B cell (primary cell): ENCODE measurements around the gene TWIST2. TPM values are rescaled to one million over a fixed set of nuclear protein-coding genes. Genes with fewer than 3 reads are reported as not detected.

ENCODE experiments used
- ATAC-seq: fragments of 200-7000 bp; cut with Tn5 transposase; one replicate; pipeline ENCODE4 v1.10.0; 2021; ENCODE audit warnings: low read depth, mild to moderate bottlenecking, moderate number of reproducible peaks, moderate library complexity
- CTCF ChIA-PET: fragments of 350-600 bp; sonication (Branson Sonifier 250); formaldehyde crosslinking; loops from one replicate; lab custom pipeline; 2021; ENCODE audit warnings: antibody characterized with exemption, inconsistent platforms; lab: Charles Lee
- POLR2A ChIA-PET: fragments of 350-600 bp; sonication (Branson Sonifier 250); formaldehyde crosslinking; loops from one replicate; lab custom pipeline; 2021; ENCODE audit warnings: antibody characterized with exemption; lab: Charles Lee
- DNase-seq: peaks from one replicate; pipeline ENCODE4 v3.0.0; 2013
- H2AFZ ChIP-seq: 2 replicates; pipeline ENCODE4 v1.6.1; 2012; ENCODE audit warnings: mild to moderate bottlenecking, low read depth, low read length; ENCODE audit not compliant: insufficient read depth, poor library complexity, severe bottlenecking
- H3K27ac ChIP-seq, 2 donors: 1 replicate in 1 of 2; 2 replicates in 1 of 2; pipeline ENCODE4 v1.5.1; 2012 to 2013; ENCODE audit warnings: low read length in 2 of 2, mild to moderate bottlenecking in 2 of 2, moderate library complexity in 1 of 2
- H3K27me3 ChIP-seq, 4 experiments: fragments of 200-600 bp in 1 of 4; sonication (generic) in 1 of 4; replicated peaks in 1 of 4; 1 replicate in 2 of 4; 2 replicates in 2 of 4; pipeline versions ENCODE4 v1.6.1 to v1.7.0; 2013 to 2016; ENCODE audit warnings: low read length in 3 of 4, mild to moderate bottlenecking in 2 of 4, mixed read lengths in 1 of 4, moderate library complexity in 1 of 4; ENCODE audit not compliant: insufficient read depth in 4 of 4, control insufficient read depth in 3 of 4; ENCODE audit errors: control extremely low read depth in 1 of 4
- H3K36me3 ChIP-seq, 2 experiments: replicated peaks in 1 of 2; 1 replicate in 1 of 2; 2 replicates in 1 of 2; pipeline versions ENCODE4 v1.6.1 to v1.7.1; 2013; ENCODE audit warnings: low read length in 1 of 2; ENCODE audit not compliant: insufficient read depth in 2 of 2, control insufficient read depth in 1 of 2; ENCODE audit errors: control extremely low read depth in 1 of 2, extremely low read depth in 1 of 2
- H3K4me1 ChIP-seq, 2 donors: fragments of 200-600 bp in 1 of 2; sonication (generic) in 1 of 2; 1 replicate in 1 of 2; 2 replicates in 1 of 2; pipeline versions ENCODE4 v1.5.1 to v1.6.1; 2013 to 2017; ENCODE audit warnings: low read length in 2 of 2; ENCODE audit not compliant: control insufficient read depth in 2 of 2, insufficient read depth in 2 of 2
- H3K4me2 ChIP-seq: replicated peaks from 2 replicates; pipeline ENCODE3; 2012; ENCODE audit warnings: mild to moderate bottlenecking, low read depth, low read length; ENCODE audit not compliant: poor library complexity, severe bottlenecking
- H3K4me3 ChIP-seq, 5 experiments: fragments of 200-600 bp in 1 of 5; sonication (generic) in 1 of 5; 1 replicate in 3 of 5; 2 replicates in 2 of 5; pipeline versions ENCODE4 v1.5.1 to v1.7.0; 2011 to 2016; ENCODE audit warnings: low read length in 4 of 5, mild to moderate bottlenecking in 4 of 5, low read depth in 2 of 5, control low read depth in 1 of 5, moderate library complexity in 1 of 5; ENCODE audit not compliant: insufficient read depth in 1 of 5; ENCODE audit errors: control extremely low read depth in 1 of 5, extremely low read depth in 1 of 5
- H3K79me2 ChIP-seq: fragments of 200-600 bp; sonication (generic); one replicate; pipeline ENCODE4 v1.6.0; 2016; ENCODE audit warnings: low read length; ENCODE audit not compliant: control insufficient read depth, insufficient read depth
- H3K9ac ChIP-seq: fragments of 200-600 bp; sonication (generic); 2 replicates; pipeline ENCODE4 v1.6.1; 2017; ENCODE audit warnings: mild to moderate bottlenecking, low read length, moderate library complexity
- H3K9me3 ChIP-seq, 3 donors: one replicate each; pipeline versions ENCODE4 v1.6.1 to v1.7.1; 2013; ENCODE audit warnings: low read length in 2 of 3; ENCODE audit not compliant: control insufficient read depth in 2 of 3, insufficient read depth in 1 of 3; ENCODE audit errors: control extremely low read depth in 1 of 3
- H4K20me1 ChIP-seq: 2 replicates; pipeline ENCODE4 v1.6.0; 2012; ENCODE audit warnings: mild to moderate bottlenecking, low read length; ENCODE audit not compliant: insufficient read depth, control insufficient read depth, poor library complexity, severe bottlenecking
- H3K27ac Mint-ChIP-seq: one replicate; pipeline ENCODE4 v1.8.0; 2021; ENCODE audit warnings: mixed read lengths
- H3K27me3 Mint-ChIP-seq: one replicate; pipeline ENCODE4 v1.8.0; 2021; ENCODE audit warnings: mixed read lengths
- H3K4me1 Mint-ChIP-seq: one replicate; pipeline ENCODE4 v1.8.0; 2021; ENCODE audit warnings: mixed read lengths
- H3K4me3 Mint-ChIP-seq: one replicate; pipeline ENCODE4 v1.8.0; 2021; ENCODE audit warnings: mixed read lengths
- H3K9me3 Mint-ChIP-seq: one replicate; pipeline ENCODE4 v1.8.0; 2022; ENCODE audit warnings: mixed read lengths; ENCODE audit not compliant: insufficient read depth
- EZH2 ChIP-seq: IDR thresholded peaks from 2 replicates; pipeline ENCODE4 v1.6.1; 2012; ENCODE audit warnings: borderline replicate concordance, low read depth, mild to moderate bottlenecking, moderate library complexity, low read length; ENCODE audit not compliant: insufficient read depth, poor library complexity, severe bottlenecking
- WGBS: methylation state at CpG from one replicate; pipeline ENCODE4 v1.1.5; 2013; ENCODE audit warnings: missing lambda C conversion rate; ENCODE audit not compliant: insufficient coverage; 5-methylcytosine and 5-hydroxymethylcytosine counted together
- intact Hi-C: fragments of 100-400 bp; cut with micrococcal nuclease; formaldehyde crosslinking; loops from one replicate; pipeline ENCODE4 v1.10.0; 2022
- polyA plus RNA-seq: library from polyadenylated mRNA; depleted of rRNA; stranded (reverse); fragments of >200 nt; gene quantifications from 2 replicates; pipeline ENCODE4 v1.2.3, GENCODE V29; 2012
- total RNA-seq, 2 donors: library from RNA; stranded (reverse); fragments of 120-200 nt in 1 of 2; gene quantifications; 1 replicate in 1 of 2; 2 replicates in 1 of 2; pipeline versions ENCODE4 v1.2.3 to v1.2.4, GENCODE V29; 2013 to 2022
- TF ChIP-seq, protein P1 (sequence below): fragments of 200-600 bp; IDR thresholded peaks from one replicate; pipeline ENCODE4 v1.8.0; 2022; ENCODE audit warnings: antibody characterized with exemption, mild to moderate bottlenecking

The TWIST2 gene
- total and polyA plus RNA-seq, 2 donors (not counting 1 experiment from before 2014, with no cell fraction given): 0.07 TPM; not detected in 1

DNA sequence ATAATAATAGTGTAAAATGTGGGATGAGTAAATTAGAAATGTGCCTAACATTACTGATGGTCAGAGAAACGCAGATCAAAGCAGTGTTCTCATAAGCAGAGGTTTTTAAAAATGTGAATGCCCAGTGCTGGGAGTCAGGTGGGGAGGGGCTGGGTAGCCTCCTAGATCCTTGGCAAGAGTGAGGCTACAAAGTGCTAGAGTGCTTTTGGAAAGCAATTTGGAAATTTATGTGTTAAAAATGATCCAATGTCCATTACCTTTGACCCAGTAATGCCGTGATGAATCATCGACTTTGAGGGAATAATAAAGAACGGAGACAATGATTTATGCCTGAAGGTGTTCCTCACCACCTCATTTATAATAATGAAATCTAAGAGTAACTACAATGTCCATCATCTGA, 44.9 kb upstream of the TWIST2 start:
- Histone ChIP-seq H3K4me2 (no peak overlapping the region), H3K9ac (no peak overlapping the region), H3K36me3 (no peaks in the 10 kb centered on the region), H3K9me3 (no peaks in the 10 kb centered on the region), H3K4me1 (no peaks in the 10 kb centered on the region), H2AFZ (no peak overlapping the region), H4K20me1 (no peaks in the 10 kb centered on the region), H3K27ac (no peak overlapping the region), H3K79me2 (no peaks in the 10 kb centered on the region), H3K4me3 (no peak overlapping the region), H3K27me3 (peaks cover 0 to 3% (median 0%) of the 10 kb centered on the region in 4 experiments)
- CTCF ChIA-PET: no interaction called here
- TF ChIP-seq EZH2: no peak
- TF ChIP-seq, protein P1, sequence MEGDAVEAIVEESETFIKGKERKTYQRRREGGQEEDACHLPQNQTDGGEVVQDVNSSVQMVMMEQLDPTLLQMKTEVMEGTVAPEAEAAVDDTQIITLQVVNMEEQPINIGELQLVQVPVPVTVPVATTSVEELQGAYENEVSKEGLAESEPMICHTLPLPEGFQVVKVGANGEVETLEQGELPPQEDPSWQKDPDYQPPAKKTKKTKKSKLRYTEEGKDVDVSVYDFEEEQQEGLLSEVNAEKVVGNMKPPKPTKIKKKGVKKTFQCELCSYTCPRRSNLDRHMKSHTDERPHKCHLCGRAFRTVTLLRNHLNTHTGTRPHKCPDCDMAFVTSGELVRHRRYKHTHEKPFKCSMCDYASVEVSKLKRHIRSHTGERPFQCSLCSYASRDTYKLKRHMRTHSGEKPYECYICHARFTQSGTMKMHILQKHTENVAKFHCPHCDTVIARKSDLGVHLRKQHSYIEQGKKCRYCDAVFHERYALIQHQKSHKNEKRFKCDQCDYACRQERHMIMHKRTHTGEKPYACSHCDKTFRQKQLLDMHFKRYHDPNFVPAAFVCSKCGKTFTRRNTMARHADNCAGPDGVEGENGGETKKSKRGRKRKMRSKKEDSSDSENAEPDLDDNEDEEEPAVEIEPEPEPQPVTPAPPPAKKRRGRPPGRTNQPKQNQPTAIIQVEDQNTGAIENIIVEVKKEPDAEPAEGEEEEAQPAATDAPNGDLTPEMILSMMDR: no peak
- POLR2A ChIA-PET: no interaction called here
- Mint-ChIP-seq H3K27me3 (peaks cover 27% of the 10 kb centered on the region), H3K4me3 (no peak overlapping the region), H3K4me1 (no peaks in the 10 kb centered on the region), H3K27ac (no peak overlapping the region), H3K9me3 (no peaks in the 10 kb centered on the region)
- intact Hi-C loops: no loop called here
- DNase-seq (no peak), ATAC-seq (no peak)
- WGBS: 57% methylated on average over 1 of the region's 4 CpGs

DNA sequence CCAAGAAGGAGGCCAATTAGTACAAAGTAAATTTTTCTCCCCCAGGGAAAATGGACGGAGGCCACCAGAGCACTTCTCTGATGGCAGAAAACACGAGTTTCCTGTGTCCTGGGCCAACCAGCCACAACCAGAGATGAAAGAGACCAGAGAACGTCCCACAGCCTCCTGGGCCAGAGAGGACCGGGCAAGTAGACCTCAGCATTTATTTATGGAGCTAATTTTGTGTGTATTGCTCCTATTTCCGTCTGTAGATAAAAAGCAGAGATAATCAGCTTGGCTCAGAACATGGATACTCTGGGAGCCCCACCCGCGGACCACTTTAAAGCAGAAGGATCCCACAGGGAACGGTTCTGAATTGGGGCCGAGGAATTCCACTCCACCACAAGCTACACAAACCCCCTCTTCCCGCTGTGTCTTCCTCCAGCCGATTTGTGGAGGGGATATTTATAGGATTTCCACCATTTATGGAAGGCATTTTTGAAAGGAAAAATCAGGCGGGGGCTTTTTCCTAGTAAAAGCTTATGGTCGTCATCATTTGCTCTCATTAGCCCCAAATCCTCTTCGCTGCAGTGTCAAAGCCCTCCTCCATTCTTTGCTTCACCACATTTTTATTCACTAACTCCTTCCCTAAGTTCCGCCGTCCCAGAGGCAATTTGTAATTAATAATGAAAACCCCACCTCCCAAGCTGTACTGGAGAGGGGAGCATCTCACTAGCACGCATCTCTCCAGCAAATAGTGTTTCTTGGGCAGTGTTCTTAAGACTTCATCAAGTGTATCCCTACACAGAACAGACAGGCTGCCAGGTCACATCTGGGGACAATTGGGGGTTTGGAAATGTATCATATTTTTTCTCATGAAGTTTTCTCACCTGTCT, 43.7 kb upstream of the TWIST2 start:
- H3K4me3 Mint-ChIP-seq: no peak overlapping the region
- no peak for TF ChIP-seq EZH2
- TF ChIP-seq, protein P1: no peak

More for the DNA sequence above, 43.7 kb upstream of the TWIST2 start:
- POLR2A ChIA-PET: no interaction called here
- DNase-seq (no peak), ATAC-seq (no peak)
- CTCF ChIA-PET: interaction anchor here (0.9 kb wide), 1 partner anchor 20 kb away, joined by 6 read pairs; no protein-coding TSS in a partner anchor
- Mint-ChIP-seq H3K27ac (no peak overlapping the region), H3K4me1 (no peaks in the 10 kb centered on the region), H3K27me3 (peaks cover 24% of the 10 kb centered on the region), H3K9me3 (peaks cover 5% of the 10 kb centered on the region)
- H3K27ac ChIP-seq: no peak overlapping the region
- 66% methylated on average over 4 of the region's 17 CpGs for WGBS
- H3K4me2 ChIP-seq: no peak overlapping the region
- no peaks in the 10 kb centered on the region for H3K36me3 ChIP-seq
- H3K27me3 ChIP-seq: peaks cover 0 to 3% (median 0%) of the 10 kb centered on the region in 4 experiments
- H3K9ac ChIP-seq: no peak overlapping the region
- H4K20me1 ChIP-seq: no peaks in the 10 kb centered on the region
- H2AFZ ChIP-seq: no peak overlapping the region
- intact Hi-C loops: no loop called here
- no peaks in the 10 kb centered on the region for H3K4me1 ChIP-seq
- no peak overlapping the region for H3K4me3 ChIP-seq
- no peaks in the 10 kb centered on the region for H3K79me2 ChIP-seq
- peaks cover 0 to 3% (median 0%) of the 10 kb centered on the region in 3 donors for H3K9me3 ChIP-seq
